Left kidney (tissue), 8 donors: ENCODE results near the gene XG. TPM values are rescaled to one million over a fixed set of nuclear protein-coding genes. Genes with fewer than 3 reads are reported as not detected.
"Not testable (repeated sequence)": the region's sequence is repeated elsewhere in the genome, so short reads cannot be mapped to it uniquely, and the experiment has no call there.

Source experiments
- DNase-seq: peaks from one replicate; pipeline ENCODE4 v3.0.0-alpha.2; 2013
- long read RNA-seq, 8 donors: transcript quantifications; one replicate each; lab custom pipeline, GENCODE V29; 2026
- polyA plus RNA-seq: library from polyadenylated mRNA; unstranded; fragments of 120-200 nt; gene quantifications from one replicate; pipeline ENCODE4 v1.2.1, GENCODE V29; 2013; ENCODE audit not compliant: insufficient read length

Gene XG
- 0.65 TPM for polyA plus RNA-seq
- long read RNA-seq, donor 1, result 0 reads
- long read RNA-seq, donor 2, result 0 reads
- long read RNA-seq, donor 3, result 0 reads
- long read RNA-seq, donor 4, result 0 reads
- long read RNA-seq, donor 5, result 0 reads
- long read RNA-seq, donor 6, result 0 reads
- long read RNA-seq, donor 7, result 0 reads
- long read RNA-seq, donor 8, result 0 reads

GRCh38 chrX:2751874-2752300, at the start of gene XG:
Gene XG, plus strand, starts transcription at chrX:2752040. Its CDS starts 235 bp downstream, at chrX:2752275.
- not testable (repeated sequence) for DNase-seq

GRCh38 chrX:2703991-2704369, 47.9 kb upstream of the XG start:
- no peak for DNase-seq

- DNase-seq, result no peak
Measured at GRCh38 chrX:2705046-2705832, 46.6 kb upstream of the XG start.

GRCh38 chrX:2707334-2707760, 44.5 kb upstream of the XG start:
- peak; percentile 59 for DNase-seq

- DNase-seq, result no peak
Measured at GRCh38 chrX:2708021-2708420, 43.8 kb upstream of the XG start.

- DNase-seq, result no peak
Measured at GRCh38 chrX:2708592-2709188, 43.1 kb upstream of the XG start.

- no peak for DNase-seq
Measured at GRCh38 chrX:2709556-2709955, 42.3 kb upstream of the XG start.

- DNase-seq, result no peak
Measured at GRCh38 chrX:2710041-2710840, 41.6 kb upstream of the XG start.

- DNase-seq, result no peak
Measured at GRCh38 chrX:2711441-2711840, 40.4 kb upstream of the XG start.

GRCh38 chrX:2712428-2712827, 39.4 kb upstream of the XG start:
- DNase-seq, result no peak

- DNase-seq, result no peak
Measured at GRCh38 chrX:2712890-2713840, 38.7 kb upstream of the XG start.

GRCh38 chrX:2714551-2714950, 37.3 kb upstream of the XG start:
- DNase-seq, result no peak

- DNase-seq, result no peak
Measured at GRCh38 chrX:2715066-2715600, 36.7 kb upstream of the XG start.

GRCh38 chrX:2717312-2717711, 34.5 kb upstream of the XG start:
- no peak for DNase-seq

GRCh38 chrX:2718821-2719220, 33.0 kb upstream of the XG start:
- DNase-seq, result no peak

- DNase-seq, result no peak
Measured at GRCh38 chrX:2719774-2720447, 31.9 kb upstream of the XG start.

- no peak for DNase-seq
Measured at GRCh38 chrX:2723286-2723879, 28.5 kb upstream of the XG start.

- not testable (repeated sequence) for DNase-seq
Measured at GRCh38 chrX:2727264-2727663, 24.6 kb upstream of the XG start.

GRCh38 chrX:2732076-2732475, 19.8 kb upstream of the XG start:
- DNase-seq, result no peak

- no peak for DNase-seq
Measured at GRCh38 chrX:2732649-2733048, 19.2 kb upstream of the XG start.
